HCT116 (cell line): ENCODE measurements around the gene KRT1.

Experiments
- CEBPB ChIP-seq: IDR thresholded peaks from 2 replicates; pipeline ENCODE4 v1.6.1; 2012; ENCODE audit warnings: low read depth
- CTCF ChIP-seq, 3 experiments: fragments of 200-600 bp in 1 of 3; sonication (generic) in 1 of 3; IDR thresholded peaks in 2 of 3; conservative IDR thresholded peaks in 1 of 3; 2 replicates each; pipeline ENCODE4 v1.5.1; 2012 to 2017; ENCODE audit warnings: low read depth in 2 of 3, low read length in 2 of 3, antibody characterized with exemption in 1 of 3, borderline replicate concordance in 1 of 3, control low read depth in 1 of 3, mild to moderate bottlenecking in 1 of 3, mixed read lengths in 1 of 3, mixed run types in 1 of 3, moderate library complexity in 1 of 3; ENCODE audit not compliant: insufficient read depth in 1 of 3
- EZH2phosphoT487 ChIP-seq: fragments of 200-600 bp; IDR thresholded peaks from 2 replicates; pipeline ENCODE4 v1.6.1; 2018; ENCODE audit warnings: antibody characterized with exemption, borderline replicate concordance
- JUND ChIP-seq: IDR thresholded peaks from 2 replicates; pipeline ENCODE4 v1.6.1; 2012
- MAX ChIP-seq: IDR thresholded peaks from 2 replicates; pipeline ENCODE4 v1.6.1; 2012
- POLR2A ChIP-seq: IDR thresholded peaks from 2 replicates; pipeline ENCODE4 v1.7.0; 2011; ENCODE audit warnings: borderline replicate concordance; ENCODE audit not compliant: insufficient read depth, insufficient read length; ENCODE audit errors: extremely low read depth
- REST ChIP-seq: IDR thresholded peaks from 2 replicates; pipeline ENCODE4 v1.6.1; 2012; ENCODE audit warnings: low read depth
- TF ChIP-seq, protein P1 (sequence below): IDR thresholded peaks from 2 replicates; pipeline ENCODE4 v1.6.1; 2012

GRCh38 chr12:52636189-52636588, 44.0 kb downstream of the KRT1 start:
- TF ChIP-seq CTCF (IDR thresholded peaks at IDR 0.05 in 2 of 3, conservative IDR thresholded peaks at IDR 0.05 in 1 of 3; ENCODE audit: borderline replicate concordance in 1 of 3, insufficient read depth in 1 of 3, low read depth in 2 of 3, low read length in 2 of 3) (no peak), MAX (no peak), EZH2phosphoT487 (no peak), REST (no peak), POLR2A (no peak), JUND (no peak), CEBPB (no peak)
- TF ChIP-seq, protein P1, sequence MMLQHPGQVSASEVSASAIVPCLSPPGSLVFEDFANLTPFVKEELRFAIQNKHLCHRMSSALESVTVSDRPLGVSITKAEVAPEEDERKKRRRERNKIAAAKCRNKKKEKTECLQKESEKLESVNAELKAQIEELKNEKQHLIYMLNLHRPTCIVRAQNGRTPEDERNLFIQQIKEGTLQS, result no peak
